CD4-positive, alpha-beta T cell (primary cell): Measurements from ENCODE around the gene TLL2. TPM values are rescaled to one million over a fixed set of nuclear protein-coding genes. Genes with fewer than 3 reads are reported as not detected.

Experiments used
- ATAC-seq: fragments of 200-7000 bp; cut with Tn5 transposase; one replicate; pipeline ENCODE4 v1.10.0; 2022; ENCODE audit warnings: mild to moderate bottlenecking; ENCODE audit not compliant: poor library complexity
- CTCF ChIA-PET: fragments of 350-600 bp; sonication (Branson Sonifier 250); formaldehyde crosslinking; loops from one replicate; lab custom pipeline; 2021; ENCODE audit warnings: antibody characterized with exemption, inconsistent platforms; lab: Charles Lee
- POLR2A ChIA-PET: fragments of 350-600 bp; sonication (Branson Sonifier 250); formaldehyde crosslinking; loops from one replicate; lab custom pipeline; 2021; ENCODE audit warnings: antibody characterized with exemption, inconsistent platforms; lab: Charles Lee
- DNase-seq, 14 experiments: peaks; one replicate each; pipeline ENCODE4 v3.0.0-alpha.2; 2013 to 2020; ENCODE audit warnings: mixed read lengths in 2 of 14
- H3K27ac ChIP-seq, 2 donors: one replicate each; pipeline versions ENCODE4 v1.5.1 to v1.7.0; 2013; ENCODE audit warnings: low read length in 2 of 2, low read depth in 1 of 2, mild to moderate bottlenecking in 1 of 2
- H3K27me3 ChIP-seq, 2 experiments: 1 replicate in 1 of 2; 2 replicates in 1 of 2; pipeline versions ENCODE4 v1.6.1 to v1.7.0; 2013; ENCODE audit warnings: low read length in 2 of 2, control low read depth in 1 of 2, mild to moderate bottlenecking in 1 of 2, moderate library complexity in 1 of 2; ENCODE audit not compliant: insufficient read depth in 2 of 2, control insufficient read depth in 1 of 2
- H3K36me3 ChIP-seq: one replicate; pipeline ENCODE4 v1.6.1; 2013; ENCODE audit warnings: low read length, control low read depth; ENCODE audit not compliant: insufficient read depth
- H3K4me1 ChIP-seq: one replicate; pipeline ENCODE4 v1.6.1; 2013; ENCODE audit warnings: low read length, control low read depth; ENCODE audit not compliant: insufficient read depth
- H3K4me3 ChIP-seq: one replicate; pipeline ENCODE4 v1.5.1; 2013; ENCODE audit warnings: mild to moderate bottlenecking, low read length, moderate library complexity
- H3K9me3 ChIP-seq, 2 experiments: 1 replicate in 1 of 2; 2 replicates in 1 of 2; pipeline versions ENCODE4 v1.6.1 to v1.7.0; 2013; ENCODE audit warnings: low read length in 2 of 2, mild to moderate bottlenecking in 2 of 2, control low read depth in 1 of 2, moderate library complexity in 1 of 2; ENCODE audit not compliant: control insufficient read depth in 1 of 2, insufficient read depth in 1 of 2
- H3K27ac Mint-ChIP-seq: one replicate; pipeline ENCODE4 v1.8.0; 2020; ENCODE audit warnings: mixed read lengths
- H3K27me3 Mint-ChIP-seq: one replicate; pipeline ENCODE4 v1.8.0; 2021; ENCODE audit warnings: mixed read lengths
- H3K36me3 Mint-ChIP-seq: one replicate; pipeline ENCODE4 v1.8.0; 2021; ENCODE audit warnings: low read depth, mixed read lengths
- H3K4me1 Mint-ChIP-seq: one replicate; pipeline ENCODE4 v1.8.0; 2021; ENCODE audit warnings: low read depth, mixed read lengths
- H3K4me3 Mint-ChIP-seq: one replicate; pipeline ENCODE4 v1.8.0; 2020; ENCODE audit warnings: mild to moderate bottlenecking, mixed read lengths
- H3K9me3 Mint-ChIP-seq: one replicate; pipeline ENCODE4 v1.8.0; 2020; ENCODE audit warnings: mixed read lengths
- CTCF ChIP-seq: fragments of 200-600 bp; IDR thresholded peaks from one replicate; pipeline ENCODE4 v1.8.0; 2022; ENCODE audit warnings: antibody characterized with exemption, mild to moderate bottlenecking
- intact Hi-C, 2 experiments: fragments of 100-400 bp; cut with DNase I in 1 of 2; cut with micrococcal nuclease in 1 of 2; formaldehyde crosslinking; loops; one replicate each; pipeline versions ENCODE4 v1.15.1 to v1.9.0; 2023 to 2025; cut with DNase I, micrococcal nuclease
- total RNA-seq, 174 experiments: library from RNA in 2 of 174; stranded (reverse) in 2 of 174; gene quantifications; one replicate each; pipeline ENCODE4 v1.2.3 and lab custom pipeline; 2021 to 2026

TLL2 gene
- total RNA-seq, 2 experiments from 2014 or later = not detected

GRCh38 chr10:96441322-96441885 is 72.3 kb downstream of the TLL2 start:
- H3K27ac ChIP-seq = no peak overlapping the region
- no peak overlapping the region for H3K27ac Mint-ChIP-seq
- CTCF ChIA-PET = no interaction called here

GRCh38 chr10:96440361-96441292 is 73.1 kb downstream of the TLL2 start:
- Mint-ChIP-seq H3K4me1 (no peaks in the 10 kb centered on the region), H3K9me3 (no peaks in the 10 kb centered on the region), H3K27ac (no peak overlapping the region), H3K4me3 (no peak overlapping the region), H3K36me3 (no peaks in the 10 kb centered on the region), H3K27me3 (peaks cover 10% of the 10 kb centered on the region)
- H3K27ac ChIP-seq = no peak overlapping the region
- ATAC-seq (no peak), DNase-seq (no peak)
- no peaks in the 10 kb centered on the region for H3K27me3 ChIP-seq
- no peak for TF ChIP-seq CTCF
- H3K4me3 ChIP-seq = no peak overlapping the region
- H3K36me3 ChIP-seq = no peaks in the 10 kb centered on the region
- H3K4me1 ChIP-seq = no peaks in the 10 kb centered on the region
- CTCF ChIA-PET = no interaction called here
- H3K9me3 ChIP-seq = no peaks in the 10 kb centered on the region
- intact Hi-C loops = no loop called here
- POLR2A ChIA-PET = no interaction called here

More at GRCh38 chr10:96441322-96441885, 72.3 kb downstream of the TLL2 start:
- intact Hi-C loops = no loop called here
- no peaks in the 10 kb centered on the region for H3K4me1 Mint-ChIP-seq
- H3K36me3 Mint-ChIP-seq = no peaks in the 10 kb centered on the region
- POLR2A ChIA-PET = no interaction called here
- H3K4me3 Mint-ChIP-seq = no peak overlapping the region
- Histone ChIP-seq H3K9me3 (no peaks in the 10 kb centered on the region), H3K36me3 (no peaks in the 10 kb centered on the region), H3K4me1 (no peaks in the 10 kb centered on the region), H3K27me3 (no peaks in the 10 kb centered on the region), H3K4me3 (no peak overlapping the region)
- no peaks in the 10 kb centered on the region for H3K9me3 Mint-ChIP-seq
- no peak for DNase-seq
- H3K27me3 Mint-ChIP-seq = peaks cover 12% of the 10 kb centered on the region
- TF ChIP-seq CTCF = no peak
- no peak for ATAC-seq

GRCh38 chr10:96439725-96440124 is 74.0 kb downstream of the TLL2 start:
- no peak overlapping the region for H3K27ac ChIP-seq
- TF ChIP-seq CTCF = no peak
- POLR2A ChIA-PET = no interaction called here
- no peaks in the 10 kb centered on the region for H3K4me1 ChIP-seq
- Mint-ChIP-seq H3K27ac (no peak overlapping the region), H3K9me3 (no peaks in the 10 kb centered on the region), H3K4me1 (no peaks in the 10 kb centered on the region), H3K36me3 (no peaks in the 10 kb centered on the region), H3K27me3 (peaks cover 5% of the 10 kb centered on the region), H3K4me3 (no peak overlapping the region)
- no peaks in the 10 kb centered on the region for H3K27me3 ChIP-seq
- no peak for DNase-seq
- intact Hi-C loops = no loop called here
- H3K9me3 ChIP-seq = no peaks in the 10 kb centered on the region
- no peaks in the 10 kb centered on the region for H3K36me3 ChIP-seq
- H3K4me3 ChIP-seq = no peak overlapping the region
- no peak for ATAC-seq
- CTCF ChIA-PET = no interaction called here
